Measurements from ENCODE around the gene CDH10. TPM values are rescaled to one million over a fixed set of nuclear protein-coding genes. Genes with fewer than 3 reads are reported as not detected.

Gene CDH10
- total and polyA plus RNA-seq, 2 of the 4 experiments (the other 2 are of a cell fraction) = 0.18 to 0.21 TPM

GRCh38 chr5:24624872-24625271 is 19.9 kb downstream of the CDH10 start:
- H2AK9ac ChIP-seq (replicated peaks; ENCODE audit: low read depth, low read length, poor library complexity) = no peak overlapping the region
- no peak overlapping the region for H4K8ac ChIP-seq (ENCODE audit: low read depth in 2 of 2, low read length in 2 of 2)
- H4K5ac ChIP-seq (ENCODE audit: low read depth, low read length) = no peak overlapping the region
- no peaks in the 10 kb centered on the region for H3K9me1 ChIP-seq (ENCODE audit: insufficient read depth, low read length)
- no peak overlapping the region for H3K56ac ChIP-seq (ENCODE audit: extremely low read depth, insufficient read depth, low read length)
- H3K9me3 ChIP-seq (ENCODE audit: control insufficient read depth, insufficient read depth, low read length) = 0 out of 2 replicates have a peak, but pooled peaks cover 2% of the 10 kb centered on the region
- no peak for TF ChIP-seq POLR2A (IDR thresholded peaks at IDR 0.05; ENCODE audit: low read depth, low read length)
- TF ChIP-seq FOS (IDR thresholded peaks at IDR 0.05; ENCODE audit: low read depth, low read length) = no peak
- TF ChIP-seq RFX5 (IDR thresholded peaks at IDR 0.05; ENCODE audit: low read depth, low read length) = no peak
- no peak for TF ChIP-seq MXI1 (IDR thresholded peaks at IDR 0.05; ENCODE audit: borderline replicate concordance, low read depth, low read length)
- TF ChIP-seq MAFK (IDR thresholded peaks at IDR 0.05; ENCODE audit: low read depth, low read length) = no peak
- TF ChIP-seq CHD1 (IDR thresholded peaks at IDR 0.05; ENCODE audit: low read depth, low read length) = no peak
- no peak for TF ChIP-seq CTCF (conservative IDR thresholded peaks at IDR 0.05; ENCODE audit: low read depth, low read length)
- no peak for TF ChIP-seq RAD21 (IDR thresholded peaks at IDR 0.05; ENCODE audit: low read length)
- TF ChIP-seq RCOR1 (IDR thresholded peaks at IDR 0.05; ENCODE audit: insufficient replicate concordance, low read length) = no peak
- no peak for TF ChIP-seq ELK1 (IDR thresholded peaks at IDR 0.05; ENCODE audit: borderline replicate concordance, low read depth, low read length)
- TF ChIP-seq NFE2L2 (IDR thresholded peaks at IDR 0.05; ENCODE audit: low read depth, low read length) = no peak
- dilution Hi-C loops (cut with HindIII; ENCODE audit: low sequenced_read_pairs, unreplicated experiment) (no loop called here), intact Hi-C loops (cut with micrococcal nuclease) (no loop called here), in situ Hi-C loops (cut with MboI; ENCODE audit: low sequenced_read_pairs) (no loop called here)
- H3K36me3 ChIP-seq (ENCODE audit: control insufficient read depth, insufficient read depth, low read length) = no peaks in the 10 kb centered on the region
- H4K20me1 ChIP-seq (ENCODE audit: insufficient read depth, low read length) = no peaks in the 10 kb centered on the region
- H3K4me2 ChIP-seq (ENCODE audit: low read depth, low read length) = no peak overlapping the region
- POLR2A ChIA-PET (ENCODE audit: unreplicated experiment) = no interaction called here
- H3K4me3 ChIP-seq (ENCODE audit: insufficient read depth, low read depth, low read length) = no peak overlapping the region
- H2AK5ac ChIP-seq (ENCODE audit: low read depth, low read length) = no peak overlapping the region
- no peak overlapping the region for H2BK120ac ChIP-seq (ENCODE audit: low read depth, low read length)
- no peaks in the 10 kb centered on the region for H3K27me3 ChIP-seq (ENCODE audit: control insufficient read depth, insufficient read depth, low read length)
- no peaks in the 10 kb centered on the region for H3K79me1 ChIP-seq (ENCODE audit: low read depth in 1 of 2, low read length in 2 of 2)
- ATAC-seq (ENCODE audit: low read depth) (no peak), DNase-seq (no peak)
- no TSS peak for BruUV-seq (replicated peaks)
- H3K23ac ChIP-seq (ENCODE audit: low read depth, low read length) = no peak overlapping the region
- H4K91ac ChIP-seq (ENCODE audit: insufficient read depth, low read depth, low read length) = no peak overlapping the region
- H3K4me1 ChIP-seq (ENCODE audit: control insufficient read depth, insufficient read depth, low read length) = no peaks in the 10 kb centered on the region
- no peak overlapping the region for H2BK5ac ChIP-seq (ENCODE audit: low read depth, low read length, poor library complexity, severe bottlenecking)
- H2BK20ac ChIP-seq (ENCODE audit: low read depth, low read length) = no peak overlapping the region
- H2BK15ac ChIP-seq (ENCODE audit: low read depth, low read length) = no peak overlapping the region
- H3K9ac ChIP-seq (ENCODE audit: low read depth, low read length) = no peak overlapping the region
- CTCF ChIA-PET = no interaction called here
- no peak overlapping the region for H2AFZ ChIP-seq (replicated peaks; ENCODE audit: low read length, poor library complexity)
- no peak overlapping the region for H3K14ac ChIP-seq (replicated peaks; ENCODE audit: low read depth, low read length)
- H3K4ac ChIP-seq (ENCODE audit: low read depth, low read length) = no peak overlapping the region
- H3K18ac ChIP-seq (ENCODE audit: low read depth, low read length) = no peak overlapping the region
- H3K27ac ChIP-seq (ENCODE audit: insufficient read depth, low read length) = no peak overlapping the region

All from IMR-90 (cell line).